HG02623 (cell line): ENCODE results near the gene RARRES1.

Source experiments
- ATAC-seq: cut with Tn5 transposase; IDR thresholded peaks from one replicate; pipeline ENCODE4 v1.9.1; 2021; ENCODE audit warnings: moderate library complexity; ENCODE audit not compliant: unreplicated experiment

Gene RARRES1

DNA sequence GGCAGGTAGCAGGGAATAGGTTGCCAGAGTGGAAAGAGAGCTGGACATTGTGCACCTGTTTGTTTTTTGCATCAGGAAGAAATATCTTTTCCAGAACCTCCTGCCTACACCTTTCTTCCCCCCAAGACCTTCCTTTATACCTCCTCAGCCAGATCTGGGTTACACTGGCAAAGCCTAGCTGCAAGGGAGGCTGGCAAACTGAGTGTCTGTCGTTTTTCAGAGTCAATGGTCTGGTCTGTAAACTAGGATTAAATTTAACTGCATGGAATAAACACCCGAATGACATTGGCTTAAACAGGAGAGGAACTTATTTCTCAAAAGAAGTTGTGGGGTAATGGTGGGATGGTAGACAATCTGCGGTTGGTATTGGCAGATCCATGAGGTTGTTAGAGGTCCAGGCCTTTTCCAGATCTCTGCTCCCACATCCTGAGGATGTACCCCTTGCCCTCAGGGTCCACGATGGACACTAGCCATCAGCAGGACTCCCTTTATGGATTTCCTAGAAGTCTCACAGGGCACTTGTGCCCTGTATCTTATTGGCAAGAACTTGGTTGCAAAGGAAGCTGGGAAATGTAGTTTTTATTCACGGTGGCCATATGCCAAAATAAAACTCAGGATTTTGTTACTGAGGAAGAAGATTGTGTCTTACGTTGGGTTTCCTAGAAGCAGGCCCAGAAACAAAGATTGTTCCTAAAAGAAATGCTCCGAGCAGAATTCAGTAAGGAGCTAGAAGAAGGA is 3.2 kb upstream of the RARRES1 start:
- ATAC-seq, result no peak

DNA sequence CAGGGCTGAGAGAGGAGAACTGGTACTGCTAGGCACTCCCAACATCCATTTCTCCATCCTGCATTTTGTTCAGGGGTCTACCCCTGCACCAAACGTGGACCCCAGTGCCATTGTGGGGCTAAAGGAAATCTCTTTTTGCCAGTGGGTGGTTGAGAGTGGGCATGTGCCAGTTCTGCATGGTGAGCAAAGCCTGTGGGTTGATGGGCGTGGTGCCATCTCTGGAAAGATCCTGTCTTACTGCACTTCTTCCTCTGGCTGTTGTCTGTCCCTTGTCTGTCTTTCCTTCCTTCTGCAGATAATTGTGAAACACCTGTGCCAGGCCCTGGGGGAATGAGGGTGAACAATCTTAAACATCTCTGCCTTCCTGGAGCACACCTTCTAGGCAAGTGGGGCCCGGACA is 1.4 kb upstream of the RARRES1 start:
- no peak for ATAC-seq

DNA sequence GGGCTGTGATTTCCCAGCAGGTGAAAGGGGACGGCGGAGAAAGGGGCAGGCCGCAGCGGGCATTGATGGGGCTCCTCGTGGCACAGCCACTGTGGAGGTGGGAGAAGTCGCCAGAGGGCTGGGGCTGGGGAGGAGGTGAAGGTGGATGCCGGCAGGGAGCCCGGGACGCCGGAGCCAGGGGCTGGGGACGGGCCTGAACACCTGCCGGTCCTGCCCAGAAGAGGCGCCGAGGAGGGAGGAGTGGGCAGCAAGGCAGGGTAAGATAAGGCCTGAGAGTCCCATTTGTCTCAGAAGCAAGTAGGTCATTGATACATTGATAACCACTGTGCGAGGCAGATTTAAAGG is 571 bp upstream of the RARRES1 start:
- no peak for ATAC-seq

- no peak for ATAC-seq
Measured at GRCh38 chr3:158731486-158731885, 771 bp downstream of the RARRES1 start.

GRCh38 chr3:158728851-158729250 is 3.4 kb downstream of the RARRES1 start:
- ATAC-seq, result no peak

- no peak for ATAC-seq
Measured at GRCh38 chr3:158728061-158728377, 4.2 kb downstream of the RARRES1 start.

- peak; percentile 69 for ATAC-seq
Measured at GRCh38 chr3:158727206-158728060, 4.8 kb downstream of the RARRES1 start.

GRCh38 chr3:158725348-158726011 is 6.8 kb downstream of the RARRES1 start:
- ATAC-seq, result no peak

DNA sequence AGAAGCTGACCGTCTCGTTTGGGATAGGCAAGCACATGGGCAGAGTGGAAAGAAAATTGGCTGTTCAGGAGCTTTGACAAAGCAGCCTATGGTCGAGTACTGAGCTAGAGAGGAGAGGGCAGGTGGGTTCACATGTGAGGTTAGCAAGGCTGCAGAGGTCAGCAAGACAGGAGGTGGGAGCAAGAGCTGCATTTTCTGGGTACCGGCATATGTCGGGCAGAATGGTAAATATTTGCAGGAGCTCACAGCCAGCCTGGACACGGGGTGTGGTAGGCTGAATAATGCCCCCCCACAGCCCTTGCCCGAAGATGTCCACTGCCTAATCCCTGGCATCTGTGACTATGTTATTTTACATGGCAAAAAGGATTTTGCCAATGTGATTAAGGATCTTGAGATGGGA is 8.3 kb downstream of the RARRES1 start:
- no peak for ATAC-seq

DNA sequence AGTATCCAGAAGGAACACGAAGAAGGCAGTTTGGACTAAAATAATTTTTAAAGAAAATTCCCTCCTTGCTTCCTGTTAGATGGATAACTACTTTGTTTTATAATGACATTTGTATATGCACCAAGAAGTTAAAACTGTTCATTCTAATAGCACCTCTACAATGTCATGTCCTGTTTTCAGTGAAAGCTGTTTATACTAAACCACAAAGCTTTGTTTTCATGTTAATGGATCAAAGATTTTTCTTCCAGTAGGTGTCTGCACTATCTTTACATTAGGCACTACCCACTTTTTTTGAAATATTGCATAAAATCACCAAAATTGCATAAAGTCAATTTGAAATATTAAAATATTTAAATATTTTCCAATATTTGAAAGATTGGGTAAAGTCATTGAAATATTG is 10.1 kb downstream of the RARRES1 start:
- ATAC-seq, result no peak

DNA sequence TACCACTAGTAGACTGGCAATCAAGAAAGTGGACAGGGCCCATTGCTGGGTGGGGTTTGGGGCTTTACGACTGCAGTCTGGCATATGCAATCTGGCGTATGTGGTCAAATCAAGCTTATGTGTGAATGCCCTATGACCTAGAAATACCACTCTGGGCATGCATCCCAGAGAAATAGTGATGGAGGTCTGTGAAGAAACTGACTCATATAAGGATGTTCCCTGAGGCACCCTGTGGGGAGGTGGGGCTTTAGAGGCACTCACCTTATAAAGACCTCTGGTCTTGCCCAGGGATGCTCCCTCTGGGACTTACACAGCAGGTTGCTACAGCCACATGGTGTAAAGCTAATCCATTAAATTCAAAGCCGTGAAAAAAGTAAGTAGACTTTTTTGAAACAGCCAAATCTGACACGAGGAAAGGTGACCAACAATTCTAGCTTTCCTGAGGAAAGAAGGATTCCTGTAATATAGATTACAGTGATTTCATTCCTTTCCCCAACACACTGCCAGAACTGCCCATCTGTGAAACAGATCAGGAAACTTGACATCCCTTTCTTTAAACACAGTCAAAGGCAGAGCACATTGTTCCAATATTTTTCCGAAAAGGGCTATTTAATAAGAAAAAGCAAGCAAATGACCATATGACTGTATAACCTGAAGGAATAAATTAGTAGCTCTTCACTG is 13.6 kb downstream of the RARRES1 start:
- no peak for ATAC-seq

DNA sequence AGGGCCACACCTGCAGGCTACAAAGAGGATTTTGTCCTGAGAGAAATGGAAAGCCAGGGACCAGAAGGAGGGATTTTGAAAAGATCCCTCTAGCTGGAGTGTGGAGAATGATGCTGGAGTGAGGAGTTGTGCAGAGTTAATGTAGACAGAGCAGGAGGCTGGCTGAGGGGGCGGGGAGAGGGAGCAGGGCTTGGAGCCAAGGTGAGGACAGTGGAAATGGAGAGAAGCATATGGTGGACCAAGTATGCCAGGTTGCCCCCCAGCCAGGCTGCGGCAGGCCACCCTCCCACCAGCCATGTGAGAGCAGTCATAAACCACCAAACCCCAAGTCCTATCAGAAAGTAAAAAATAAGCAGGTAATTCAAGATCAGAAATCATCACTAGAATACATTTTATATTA is 14.7 kb downstream of the RARRES1 start:
- ATAC-seq, result no peak

DNA sequence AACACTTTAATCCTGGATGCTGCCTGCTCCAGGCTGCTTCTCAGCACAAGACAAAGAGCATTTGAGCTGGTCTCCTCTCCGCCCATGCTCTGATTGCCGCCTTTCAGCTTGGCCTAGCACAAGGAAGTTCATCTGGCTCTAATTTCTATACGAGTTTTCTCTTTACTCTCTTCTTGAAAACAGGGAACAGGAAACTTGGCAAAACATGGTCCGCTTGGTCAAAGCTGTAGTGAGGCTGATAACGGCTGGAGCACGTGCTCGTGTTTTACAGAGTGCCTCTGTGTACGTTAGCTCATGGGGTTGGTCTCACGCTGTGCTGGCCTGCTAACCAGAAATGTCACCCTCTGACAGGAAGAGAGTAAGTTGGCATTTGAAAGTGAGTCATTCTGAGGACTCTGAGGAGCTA is 19.2 kb downstream of the RARRES1 start:
- no peak for ATAC-seq

GRCh38 chr3:158712443-158712842 is 19.8 kb downstream of the RARRES1 start:
- ATAC-seq, result no peak

GRCh38 chr3:158711886-158712285 is 20.4 kb downstream of the RARRES1 start:
- ATAC-seq, result no peak

GRCh38 chr3:158710601-158711000 is 21.7 kb downstream of the RARRES1 start:
- ATAC-seq, result no peak

- ATAC-seq, result no peak
Measured at GRCh38 chr3:158709666-158710083, 22.6 kb downstream of the RARRES1 start.

GRCh38 chr3:158703566-158703965 is 28.7 kb downstream of the RARRES1 start:
- ATAC-seq, result no peak

- ATAC-seq, result no peak
Measured at GRCh38 chr3:158702815-158703481, 29.3 kb downstream of the RARRES1 start.

- ATAC-seq, result no peak
Measured at GRCh38 chr3:158701420-158702065, 30.7 kb downstream of the RARRES1 start.
